Measurements from ENCODE around the gene OPA1.

- TF ChIP-seq POLR2A (IDR thresholded peaks at IDR 0.05) (no peak), POLR2AphosphoS5 (IDR thresholded peaks at IDR 0.05) (no peak), CTCF (IDR thresholded peaks at IDR 0.05) (no peak), EP300 (IDR thresholded peaks at IDR 0.05) (no peak)
Measured at GRCh38 chr3:193595939-193596487, 3.0 kb downstream of the OPA1 start.

Data from stomach (tissue), 4 donors.